HEK293 (cell line): ENCODE data around the gene LTK.

Experiments
- BCL11A ChIP-seq: fragments of 450-650 bp; formaldehyde crosslinking; IDR thresholded peaks from 2 replicates; pipeline ENCODE4 v1.5.1; 2016; ENCODE audit warnings: low read depth, missing biosample characterization, missing genetic modification characterization
- BCL11B ChIP-seq: fragments of 450-650 bp; formaldehyde crosslinking; IDR thresholded peaks from 2 replicates; pipeline ENCODE4 v1.5.1; 2016; ENCODE audit warnings: low read depth, missing biosample characterization, missing genetic modification characterization
- EGR2 ChIP-seq: fragments of 450-650 bp; formaldehyde crosslinking; IDR thresholded peaks from 2 replicates; pipeline ENCODE4 v1.5.1; 2016; ENCODE audit warnings: low read depth, missing biosample characterization, missing genetic modification characterization
- ELK4 ChIP-seq: IDR thresholded peaks from 2 replicates; pipeline ENCODE4 v1.6.1; 2011; ENCODE audit warnings: mild to moderate bottlenecking, low read depth, low read length, borderline replicate concordance
- GLI4 ChIP-seq: fragments of 450-650 bp; formaldehyde crosslinking; IDR thresholded peaks from 2 replicates; pipeline ENCODE4 v1.5.1; 2016; ENCODE audit warnings: missing biosample characterization, missing genetic modification characterization
- GLIS2 ChIP-seq: fragments of 450-650 bp; formaldehyde crosslinking; IDR thresholded peaks from 2 replicates; pipeline ENCODE4 v1.5.1; 2016; ENCODE audit warnings: missing biosample characterization, missing genetic modification characterization
- HOXA7 ChIP-seq: sonication (generic); formaldehyde crosslinking; IDR thresholded peaks from 2 replicates; pipeline ENCODE4 v1.8.1; 2022; ENCODE audit warnings: missing genetic modification reagents, borderline replicate concordance
- MEIS1 ChIP-seq: sonication (generic); formaldehyde crosslinking; IDR thresholded peaks from 2 replicates; pipeline ENCODE4 v1.8.1; 2022; ENCODE audit warnings: missing genetic modification reagents, mild to moderate bottlenecking, borderline replicate concordance
- PRDM4 ChIP-seq: fragments of 450-650 bp; formaldehyde crosslinking; IDR thresholded peaks from 2 replicates; pipeline ENCODE4 v1.5.1; 2017; ENCODE audit warnings: missing biosample characterization, missing genetic modification characterization
- SALL2 ChIP-seq: fragments of 450-650 bp; formaldehyde crosslinking; IDR thresholded peaks from 2 replicates; pipeline ENCODE4 v1.5.0; 2017; ENCODE audit warnings: missing biosample characterization, mild to moderate bottlenecking, missing genetic modification characterization, borderline replicate concordance
- SCRT2 ChIP-seq: fragments of 450-650 bp; formaldehyde crosslinking; IDR thresholded peaks from 2 replicates; pipeline ENCODE4 v1.5.1; 2016; ENCODE audit warnings: missing biosample characterization, missing genetic modification characterization
- ZBTB44 ChIP-seq: fragments of 450-650 bp; IDR thresholded peaks from 2 replicates; pipeline ENCODE4 v1.5.1; 2018; ENCODE audit warnings: missing biosample characterization, mild to moderate bottlenecking, missing genetic modification characterization
- ZBTB48 ChIP-seq: fragments of 450-650 bp; formaldehyde crosslinking; IDR thresholded peaks from 2 replicates; pipeline ENCODE4 v1.5.1; 2016; ENCODE audit warnings: missing biosample characterization, missing genetic modification characterization
- ZFP37 ChIP-seq: fragments of 450-650 bp; formaldehyde crosslinking; IDR thresholded peaks from 2 replicates; pipeline ENCODE4 v1.5.1; 2016; ENCODE audit warnings: missing biosample characterization, missing genetic modification characterization
- ZNF10 ChIP-seq: fragments of 450-650 bp; formaldehyde crosslinking; IDR thresholded peaks from 2 replicates; pipeline ENCODE4 v1.5.1; 2017; ENCODE audit warnings: missing biosample characterization, missing genetic modification characterization
- ZNF157 ChIP-seq: fragments of 450-650 bp; formaldehyde crosslinking; IDR thresholded peaks from 2 replicates; pipeline ENCODE4 v1.5.1; 2016; ENCODE audit warnings: missing biosample characterization, missing genetic modification characterization
- ZNF19 ChIP-seq: fragments of 450-650 bp; formaldehyde crosslinking; IDR thresholded peaks from 2 replicates; pipeline ENCODE4; 2016; ENCODE audit warnings: missing biosample characterization, missing genetic modification characterization, low read depth
- ZNF221 ChIP-seq: fragments of 450-650 bp; formaldehyde crosslinking; IDR thresholded peaks from 2 replicates; pipeline ENCODE4 v1.5.1; 2017; ENCODE audit warnings: missing biosample characterization, missing genetic modification characterization, borderline replicate concordance
- ZNF274 ChIP-seq, 2 experiments: fragments of 200-500 bp in 1 of 2; fragments of 450-650 bp in 1 of 2; sonication (Bioruptor generic) in 1 of 2; formaldehyde crosslinking in 1 of 2; IDR thresholded peaks; 2 replicates each; pipeline versions ENCODE4 v1.5.1 to v1.6.1; 2014 to 2016; ENCODE audit warnings: borderline replicate concordance in 1 of 2, inconsistent platforms in 1 of 2, low read length in 1 of 2, missing biosample characterization in 1 of 2, missing genetic modification characterization in 1 of 2
- ZNF341 ChIP-seq: fragments of 450-650 bp; formaldehyde crosslinking; IDR thresholded peaks from 2 replicates; pipeline ENCODE4; 2016; ENCODE audit warnings: low read depth, missing biosample characterization, missing genetic modification characterization
- ZNF354C ChIP-seq: fragments of 450-650 bp; formaldehyde crosslinking; IDR thresholded peaks from 2 replicates; pipeline ENCODE4 v1.5.1; 2016; ENCODE audit warnings: missing biosample characterization, missing genetic modification characterization, low read depth, borderline replicate concordance
- ZNF366 ChIP-seq: fragments of 450-650 bp; formaldehyde crosslinking; conservative IDR thresholded peaks from 2 replicates; pipeline ENCODE4 v1.5.1; 2016; ENCODE audit warnings: missing biosample characterization, missing genetic modification characterization
- ZNF37A ChIP-seq: fragments of 450-650 bp; IDR thresholded peaks from 2 replicates; pipeline ENCODE4 v1.5.1; 2018; ENCODE audit warnings: missing biosample characterization, missing genetic modification characterization
- ZNF514 ChIP-seq: fragments of 450-650 bp; formaldehyde crosslinking; IDR thresholded peaks from 2 replicates; pipeline ENCODE4 v1.5.1; 2016; ENCODE audit warnings: missing biosample characterization, missing genetic modification characterization
- ZNF585B ChIP-seq: fragments of 450-650 bp; formaldehyde crosslinking; IDR thresholded peaks from 2 replicates; pipeline ENCODE4 v1.5.1; 2016; ENCODE audit warnings: missing biosample characterization, missing genetic modification characterization
- ZNF600 ChIP-seq: fragments of 450-650 bp; formaldehyde crosslinking; IDR thresholded peaks from 2 replicates; pipeline ENCODE4 v1.5.1; 2016; ENCODE audit warnings: missing biosample characterization, missing genetic modification characterization
- ZNF623 ChIP-seq: fragments of 450-650 bp; formaldehyde crosslinking; IDR thresholded peaks from 2 replicates; pipeline ENCODE4 v1.5.1; 2016; ENCODE audit warnings: missing biosample characterization, missing genetic modification characterization
- ZNF660 ChIP-seq: fragments of 450-650 bp; IDR thresholded peaks from 2 replicates; pipeline ENCODE4 v1.5.1; 2018; ENCODE audit warnings: missing biosample characterization, mild to moderate bottlenecking, missing genetic modification characterization
- ZNF664 ChIP-seq: fragments of 450-650 bp; formaldehyde crosslinking; IDR thresholded peaks from 2 replicates; pipeline ENCODE4 v1.5.1; 2016; ENCODE audit warnings: missing biosample characterization, missing genetic modification characterization
- ZNF747 ChIP-seq: fragments of 450-650 bp; formaldehyde crosslinking; IDR thresholded peaks from 2 replicates; pipeline ENCODE4 v1.5.1; 2016; ENCODE audit warnings: missing biosample characterization, missing genetic modification characterization
- ZNF792 ChIP-seq: fragments of 450-650 bp; formaldehyde crosslinking; IDR thresholded peaks from 2 replicates; pipeline ENCODE4 v1.5.1; 2016; ENCODE audit warnings: missing biosample characterization, missing genetic modification characterization
- ZSCAN18 ChIP-seq: fragments of 450-650 bp; formaldehyde crosslinking; IDR thresholded peaks from 2 replicates; pipeline ENCODE4 v1.5.1; 2016; ENCODE audit warnings: missing biosample characterization, missing genetic modification characterization
- ZSCAN5A ChIP-seq: fragments of 450-650 bp; formaldehyde crosslinking; IDR thresholded peaks from 2 replicates; pipeline ENCODE4 v1.5.1; 2016; ENCODE audit warnings: missing biosample characterization, missing genetic modification characterization
- ZXDB ChIP-seq: fragments of 450-650 bp; formaldehyde crosslinking; IDR thresholded peaks from 2 replicates; pipeline ENCODE4 v1.5.1; 2016; ENCODE audit warnings: missing biosample characterization, missing genetic modification characterization

The LTK gene

GRCh38 chr15:41513506-41514227, at the start of gene LTK (continued):
- no peak for TF ChIP-seq ZNF792
- peak; percentile 79 for TF ChIP-seq GLIS2 (tag by site-specific recombination)
- TF ChIP-seq ZNF747 (tag by site-specific recombination) = no peak
- peak; percentile 76; the same call in 1 of the 2 replicates for TF ChIP-seq ZBTB48 (tag by site-specific recombination)
- no peak for TF ChIP-seq GLI4 (tag by site-specific recombination)
- TF ChIP-seq ZNF514 (tag by site-specific recombination) = no peak
- TF ChIP-seq ZFP37 (tag by site-specific recombination) = no peak
- no peak for TF ChIP-seq BCL11B
- TF ChIP-seq MEIS1 (CRISPR knock-in tag) = no peak
- TF ChIP-seq EGR2 (tag by site-specific recombination) = peak; percentile 68
- TF ChIP-seq ZNF341 (tag by site-specific recombination) = peak; percentile 25; the same call in 1 of the 2 replicates
- TF ChIP-seq ZNF366 (tag by site-specific recombination) = no peak
- TF ChIP-seq ZNF10 = no peak
- no peak for TF ChIP-seq SCRT2 (tag by site-specific recombination)
- TF ChIP-seq ZNF221 (tag by site-specific recombination) = no peak
- TF ChIP-seq PRDM4 = no peak
- TF ChIP-seq SALL2 (tag by site-specific recombination) = no peak
- no peak for TF ChIP-seq ZXDB
- no peak for TF ChIP-seq ZNF157
- no peak for TF ChIP-seq BCL11A (tag by site-specific recombination)
- TF ChIP-seq ZNF19 (tag by site-specific recombination) = no peak
- TF ChIP-seq ZNF664 (tag by site-specific recombination) = no peak
- no peak for TF ChIP-seq HOXA7
- no peak for TF ChIP-seq ZNF585B
- TF ChIP-seq ZNF354C (tag by site-specific recombination) = no peak
- no peak for TF ChIP-seq ZSCAN18
- no peak for TF ChIP-seq ZNF274 (IDR thresholded peaks at IDR 0.05; ENCODE audit: low read length)
- TF ChIP-seq ZNF274 (tag by site-specific recombination; IDR thresholded peaks at IDR 0.05; ENCODE audit: borderline replicate concordance) = no peak
- TF ChIP-seq ZSCAN5A = no peak
- TF ChIP-seq ZNF660 (tag by site-specific recombination) = no peak
- TF ChIP-seq ELK4 = no peak
- TF ChIP-seq ZBTB44 (tag by site-specific recombination) = no peak
- TF ChIP-seq ZNF623 = 0 out of 2 replicates have a peak, but pooled peaks have one; percentile 8
- TF ChIP-seq ZNF600 (tag by site-specific recombination) = peak; percentile 67; the same call in 1 of the 2 replicates
- TF ChIP-seq ZNF37A (tag by site-specific recombination) = no peak
